WTC11 (cell line): ENCODE results near the gene KAZN. TPM values are rescaled to one million over a fixed set of nuclear protein-coding genes. Genes with fewer than 3 reads are reported as not detected.

Experiments
- ATAC-seq: fragments of 200-7000 bp; cut with Tn5 transposase; 2 replicates; pipeline ENCODE4 v1.10.0; 2021; ENCODE audit warnings: mild to moderate bottlenecking, moderate library complexity
- CTCF ChIA-PET: fragments of 300-600 bp; sonication (Branson Sonifier 250); formaldehyde crosslinking; loops from one replicate; lab custom pipeline; 2021; ENCODE audit warnings: antibody characterized with exemption; lab: Charles Lee
- POLR2A ChIA-PET: fragments of 350-600 bp; sonication (Branson Sonifier 250); formaldehyde crosslinking; loops from one replicate; lab custom pipeline; 2021; ENCODE audit warnings: antibody characterized with exemption; lab: Charles Lee
- DNase-seq: peaks from one replicate; pipeline ENCODE4 v3.0.0; 2021; ENCODE audit warnings: low spot score
- H3K27ac Mint-ChIP-seq: 2 replicates; pipeline ENCODE4 v1.8.0; 2021; ENCODE audit warnings: mixed read lengths
- H3K27me3 Mint-ChIP-seq: 2 replicates; pipeline ENCODE4 v1.8.0; 2021; ENCODE audit warnings: low read depth, mild to moderate bottlenecking, moderate library complexity, mixed read lengths
- H3K36me3 Mint-ChIP-seq: 2 replicates; pipeline ENCODE4 v1.8.0; 2021; ENCODE audit warnings: mixed read lengths
- H3K4me1 Mint-ChIP-seq: 2 replicates; pipeline ENCODE4 v1.8.0; 2022; ENCODE audit warnings: mixed read lengths
- H3K4me3 Mint-ChIP-seq: 2 replicates; pipeline ENCODE4 v1.8.0; 2021; ENCODE audit warnings: mild to moderate bottlenecking, moderate library complexity, mixed read lengths
- H3K9me3 Mint-ChIP-seq: 2 replicates; pipeline ENCODE4 v1.8.0; 2021; ENCODE audit warnings: mixed read lengths
- ATF1 ChIP-seq: sonication (generic); formaldehyde crosslinking; IDR thresholded peaks from 2 replicates; pipeline ENCODE4 v1.8.1; 2023; ENCODE audit warnings: mild to moderate bottlenecking, moderate library complexity, missing genetic modification reagents
- ATF6 ChIP-seq: sonication (generic); formaldehyde crosslinking; IDR thresholded peaks from 2 replicates; pipeline ENCODE4 v1.8.1; 2023; ENCODE audit warnings: mild to moderate bottlenecking, missing genetic modification reagents
- CREB1 ChIP-seq: sonication (generic); formaldehyde crosslinking; IDR thresholded peaks from 2 replicates; pipeline ENCODE4 v1.8.0; 2023; ENCODE audit warnings: mild to moderate bottlenecking, missing genetic modification reagents
- CTCF ChIP-seq: fragments of 200-600 bp; IDR thresholded peaks from 2 replicates; pipeline ENCODE4 v1.8.0; 2022; ENCODE audit warnings: antibody characterized with exemption
- EMX1 ChIP-seq: fragments of 250-450 bp; sonication (Bioruptor Pico); IDR thresholded peaks from 2 replicates; pipeline ENCODE4 v1.8.0; 2021; ENCODE audit warnings: mild to moderate bottlenecking
- FOXJ3 ChIP-seq: sonication (generic); formaldehyde crosslinking; IDR thresholded peaks from 2 replicates; pipeline ENCODE4 v1.9.0; 2021; ENCODE audit warnings: missing genetic modification reagents, mild to moderate bottlenecking, borderline replicate concordance
- GTF2I ChIP-seq: fragments of 250-450 bp; sonication (Bioruptor Pico); conservative IDR thresholded peaks from 2 replicates; pipeline ENCODE4 v1.4.0; 2021; ENCODE audit warnings: mild to moderate bottlenecking
- HMGA2 ChIP-seq: fragments of 250-450 bp; sonication (Bioruptor Pico); IDR thresholded peaks from 2 replicates; pipeline ENCODE4 v1.4.0; 2021; ENCODE audit warnings: mild to moderate bottlenecking, moderate library complexity
- HMGXB4 ChIP-seq: sonication (generic); formaldehyde crosslinking; IDR thresholded peaks from 2 replicates; pipeline ENCODE4 v1.8.1; 2023; ENCODE audit warnings: mild to moderate bottlenecking, moderate library complexity, missing genetic modification reagents
- MAX ChIP-seq: sonication (generic); formaldehyde crosslinking; IDR thresholded peaks from 2 replicates; pipeline ENCODE4 v1.8.0; 2022; ENCODE audit warnings: mild to moderate bottlenecking, missing genetic modification reagents
- MLX ChIP-seq: sonication (generic); formaldehyde crosslinking; IDR thresholded peaks from 2 replicates; pipeline ENCODE4 v1.8.1; 2023; ENCODE audit warnings: mild to moderate bottlenecking, missing genetic modification reagents, moderate library complexity
- MYBL2 ChIP-seq: sonication (generic); formaldehyde crosslinking; IDR thresholded peaks from 2 replicates; pipeline ENCODE4 v1.8.1; 2023; ENCODE audit warnings: mild to moderate bottlenecking, moderate library complexity, missing genetic modification reagents
- RELA ChIP-seq: sonication (generic); formaldehyde crosslinking; IDR thresholded peaks from 2 replicates; pipeline ENCODE4 v1.8.1; 2022; ENCODE audit warnings: missing genetic modification reagents, mild to moderate bottlenecking, borderline replicate concordance
- RORB ChIP-seq: fragments of 250-450 bp; sonication (Bioruptor Pico); IDR thresholded peaks from 2 replicates; pipeline ENCODE4 v1.9.0; 2021; ENCODE audit warnings: mild to moderate bottlenecking
- SMAD3 ChIP-seq: sonication (generic); formaldehyde crosslinking; IDR thresholded peaks from 2 replicates; pipeline ENCODE4 v1.8.0; 2022; ENCODE audit warnings: missing genetic modification reagents, mild to moderate bottlenecking, borderline replicate concordance
- SP1 ChIP-seq: sonication (generic); formaldehyde crosslinking; conservative IDR thresholded peaks from 2 replicates; pipeline ENCODE4 v1.8.1; 2022; ENCODE audit warnings: missing genetic modification reagents
- TEAD1 ChIP-seq: sonication (generic); formaldehyde crosslinking; IDR thresholded peaks from 2 replicates; pipeline ENCODE4 v1.8.0; 2022; ENCODE audit warnings: mild to moderate bottlenecking, missing genetic modification reagents
- TEAD4 ChIP-seq: sonication (generic); formaldehyde crosslinking; IDR thresholded peaks from 2 replicates; pipeline ENCODE4 v1.8.0; 2022; ENCODE audit warnings: mild to moderate bottlenecking, missing genetic modification reagents
- TP53 ChIP-seq: sonication (generic); formaldehyde crosslinking; IDR thresholded peaks from 2 replicates; pipeline ENCODE4 v1.8.1; 2023; ENCODE audit warnings: mild to moderate bottlenecking, missing genetic modification reagents
- USF2 ChIP-seq: sonication (generic); formaldehyde crosslinking; IDR thresholded peaks from 2 replicates; pipeline ENCODE4 v1.8.1; 2023; ENCODE audit warnings: mild to moderate bottlenecking, missing genetic modification reagents, moderate library complexity
- ZBTB21 ChIP-seq: sonication (generic); formaldehyde crosslinking; IDR thresholded peaks from 2 replicates; pipeline ENCODE4 v1.8.1; 2023; ENCODE audit warnings: mild to moderate bottlenecking, missing genetic modification reagents, borderline replicate concordance
- ZNF219 ChIP-seq: sonication (generic); formaldehyde crosslinking; IDR thresholded peaks from 2 replicates; pipeline ENCODE4 v1.8.0; 2023; ENCODE audit warnings: missing genetic modification reagents, mild to moderate bottlenecking, borderline replicate concordance
- ZNF232 ChIP-seq: sonication (generic); formaldehyde crosslinking; IDR thresholded peaks from 2 replicates; pipeline ENCODE4 v1.8.0; 2022; ENCODE audit warnings: mild to moderate bottlenecking, missing genetic modification reagents
- ZNF281 ChIP-seq: sonication (generic); formaldehyde crosslinking; IDR thresholded peaks from 2 replicates; pipeline ENCODE4 v1.8.0; 2023; ENCODE audit warnings: mild to moderate bottlenecking, missing genetic modification reagents
- total RNA-seq: library from RNA; stranded (reverse); gene quantifications from 3 replicates; pipeline ENCODE4 v1.2.3, GENCODE V29; 2021

Gene KAZN
- total RNA-seq, 1 experiment from 2014 or later = 19.9 TPM

GRCh38 chr1:14617791-14618190, 19.3 kb downstream of the KAZN start:
- CTCF ChIA-PET = no interaction called here
- peaks cover 2% of the 10 kb centered on the region; the same call in 1 of the 2 replicates for H3K36me3 Mint-ChIP-seq
- ATAC-seq = no peak
- no peaks in the 10 kb centered on the region for H3K27me3 Mint-ChIP-seq
- no peak overlapping the region for H3K27ac Mint-ChIP-seq
- H3K9me3 Mint-ChIP-seq = peaks cover 13% of the 10 kb centered on the region
- peaks cover 11% of the 10 kb centered on the region for H3K4me1 Mint-ChIP-seq
- DNase-seq = no peak
- POLR2A ChIA-PET = no interaction called here
- no peak overlapping the region for H3K4me3 Mint-ChIP-seq
- TF ChIP-seq ATF6 = no peak
- no peak for TF ChIP-seq TEAD1
- TF ChIP-seq RELA (CRISPR knock-in tag) = no peak
- no peak for TF ChIP-seq MAX (CRISPR knock-in tag)
- TF ChIP-seq TEAD4 (CRISPR knock-in tag) = no peak
- no peak for TF ChIP-seq ATF1 (CRISPR knock-in tag)
- TF ChIP-seq ZBTB21 = no peak
- TF ChIP-seq ZNF281 = no peak
- no peak for TF ChIP-seq ZNF219
- no peak for TF ChIP-seq USF2 (CRISPR knock-in tag)
- no peak for TF ChIP-seq EMX1 (CRISPR knock-in tag)
- TF ChIP-seq CREB1 = no peak
- no peak for TF ChIP-seq TP53
- no peak for TF ChIP-seq GTF2I (CRISPR knock-in tag)
- no peak for TF ChIP-seq SP1 (CRISPR knock-in tag)

- peaks cover 27% of the 10 kb centered on the region for H3K4me1 Mint-ChIP-seq
- no peak for ATAC-seq
- DNase-seq = no peak
- H3K9me3 Mint-ChIP-seq = peaks cover 19% of the 10 kb centered on the region
- no peak overlapping the region for H3K27ac Mint-ChIP-seq
- no peaks in the 10 kb centered on the region for H3K27me3 Mint-ChIP-seq
- no peak overlapping the region for H3K4me3 Mint-ChIP-seq
- ChIA-PET POLR2A (no interaction called here), CTCF (no interaction called here)
- H3K36me3 Mint-ChIP-seq = peaks cover 3% of the 10 kb centered on the region; the same call in 1 of the 2 replicates
- TF ChIP-seq HMGXB4 = no peak
- TF ChIP-seq MLX (CRISPR knock-in tag) = no peak
- no peak for TF ChIP-seq FOXJ3 (CRISPR knock-in tag)
- TF ChIP-seq CTCF = no peak
- TF ChIP-seq HMGA2 (CRISPR knock-in tag) = no peak
- TF ChIP-seq RORB (CRISPR knock-in tag) = no peak
- TF ChIP-seq SMAD3 (CRISPR knock-in tag) = no peak
- TF ChIP-seq ZNF232 (CRISPR knock-in tag) = no peak
- no peak for TF ChIP-seq ZNF281
- TF ChIP-seq MYBL2 (CRISPR knock-in tag) = no peak
Observed at GRCh38 chr1:14620941-14621340, 22.5 kb downstream of the KAZN start.
